BE2C (cell line): ENCODE data around the gene ST8SIA6.

Experiments used
- DNase-seq: peaks from one replicate; pipeline ENCODE4 v3.0.0-alpha.2; 2020
- H3K27me3 ChIP-seq: fragments of 250-450 bp; sonication (Bioruptor Pico); 2 replicates; pipeline ENCODE4 v1.5.1; 2020; ENCODE audit warnings: mild to moderate bottlenecking
- H3K36me3 ChIP-seq: fragments of 250-450 bp; sonication (Bioruptor Pico); 2 replicates; pipeline ENCODE4 v1.5.1; 2020; ENCODE audit warnings: mild to moderate bottlenecking
- H3K4me1 ChIP-seq: fragments of 250-450 bp; sonication (Bioruptor Pico); 2 replicates; pipeline ENCODE4 v1.5.1; 2020
- H3K4me3 ChIP-seq: 2 replicates; pipeline ENCODE4 v1.5.1; 2011; ENCODE audit warnings: low read depth, low read length
- H3K9me3 ChIP-seq: fragments of 250-450 bp; sonication (Bioruptor Pico); 2 replicates; pipeline ENCODE4 v1.5.1; 2020
- CTCF ChIP-seq: IDR thresholded peaks from 2 replicates; pipeline ENCODE4 v1.5.1; 2012; ENCODE audit warnings: mild to moderate bottlenecking, low read depth, low read length

Gene ST8SIA6

GRCh38 chr10:17381502-17382142 lies 72.8 kb downstream of the ST8SIA6 start:
- no peak for DNase-seq
- TF ChIP-seq CTCF, result no peak
- H3K27me3 ChIP-seq, result no peaks in the 10 kb centered on the region

GRCh38 chr10:17380888-17381287 lies 73.5 kb downstream of the ST8SIA6 start:
- no peak for TF ChIP-seq CTCF
- Histone ChIP-seq H3K4me3 (no peak overlapping the region), H3K4me1 (no peaks in the 10 kb centered on the region), H3K9me3 (no peaks in the 10 kb centered on the region), H3K27me3 (no peaks in the 10 kb centered on the region), H3K36me3 (no peaks in the 10 kb centered on the region)
- no peak for DNase-seq

More at GRCh38 chr10:17381502-17382142, 72.8 kb downstream of the ST8SIA6 start:
- Histone ChIP-seq H3K36me3 (no peaks in the 10 kb centered on the region), H3K4me1 (no peaks in the 10 kb centered on the region), H3K4me3 (no peak overlapping the region), H3K9me3 (no peaks in the 10 kb centered on the region)

- H3K27me3 ChIP-seq, result no peaks in the 10 kb centered on the region
- H3K9me3 ChIP-seq, result no peaks in the 10 kb centered on the region
- no peak for DNase-seq
- no peak overlapping the region for H3K4me3 ChIP-seq
- no peaks in the 10 kb centered on the region for H3K36me3 ChIP-seq
- no peaks in the 10 kb centered on the region for H3K4me1 ChIP-seq
- TF ChIP-seq CTCF, result no peak
Measured at GRCh38 chr10:17380016-17380415, 74.4 kb downstream of the ST8SIA6 start.

- Histone ChIP-seq H3K27me3 (no peaks in the 10 kb centered on the region), H3K9me3 (no peaks in the 10 kb centered on the region), H3K4me1 (no peaks in the 10 kb centered on the region), H3K4me3 (no peak overlapping the region), H3K36me3 (no peaks in the 10 kb centered on the region)
- no peak for TF ChIP-seq CTCF
- DNase-seq, result no peak
Measured at GRCh38 chr10:17379151-17379690, 75.2 kb downstream of the ST8SIA6 start.

GRCh38 chr10:17375936-17376584 lies 78.3 kb downstream of the ST8SIA6 start:
- H3K36me3 ChIP-seq, result no peaks in the 10 kb centered on the region
- no peak overlapping the region for H3K4me3 ChIP-seq
- no peaks in the 10 kb centered on the region for H3K27me3 ChIP-seq
- DNase-seq, result peak; percentile 45
- H3K4me1 ChIP-seq, result no peaks in the 10 kb centered on the region
- no peaks in the 10 kb centered on the region for H3K9me3 ChIP-seq
- peak; percentile 71 for TF ChIP-seq CTCF

DNA sequence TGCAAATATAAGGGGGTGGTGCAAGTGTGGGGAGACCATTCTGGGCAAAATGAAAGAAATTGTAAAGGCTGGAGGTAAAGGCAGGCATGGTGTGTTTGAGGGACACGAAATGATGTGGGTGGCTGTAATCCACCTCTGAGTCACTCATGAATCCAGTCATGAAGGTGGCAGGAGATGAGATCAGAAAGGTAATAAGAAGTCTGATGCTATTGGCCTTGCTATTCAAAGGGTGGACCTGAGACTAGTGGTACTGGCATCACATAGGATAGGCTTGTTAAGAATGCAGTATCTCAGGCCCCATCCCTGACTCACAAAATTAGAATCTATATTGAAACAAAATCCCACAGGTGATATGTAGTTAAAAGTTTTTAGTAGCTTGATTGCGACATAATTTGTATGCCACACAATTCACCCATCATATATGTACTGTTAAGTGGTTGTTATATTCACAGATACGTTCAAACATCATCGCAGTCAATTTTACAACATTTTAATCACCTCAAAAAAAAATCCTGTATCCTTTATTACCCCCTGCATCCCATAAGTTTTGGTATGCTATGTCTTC lies 85.6 kb downstream of the ST8SIA6 start:
- H3K9me3 ChIP-seq, result no peaks in the 10 kb centered on the region
- no peaks in the 10 kb centered on the region for H3K27me3 ChIP-seq
- no peak overlapping the region for H3K4me3 ChIP-seq
- no peak for TF ChIP-seq CTCF
- no peak for DNase-seq
- no peaks in the 10 kb centered on the region for H3K4me1 ChIP-seq
- H3K36me3 ChIP-seq, result no peaks in the 10 kb centered on the region
